A549 (cell line): ENCODE measurements around the gene RGSL1.

ENCODE experiments used
- EHMT2 ChIP-seq: fragments of 200-600 bp; sonication (generic); IDR thresholded peaks from 2 replicates; pipeline ENCODE4 v1.6.1; 2016; ENCODE audit warnings: antibody characterized with exemption, low read depth, mild to moderate bottlenecking, moderate library complexity
- NFE2L2 ChIP-seq: fragments of 150-350 bp; conservative IDR thresholded peaks from 2 replicates; pipeline ENCODE4 v1.6.1; 2014; ENCODE audit warnings: low read length
- NR3C1 ChIP-seq: fragments of >200 bp; sonication (Bioruptor Twin); formaldehyde crosslinking; IDR thresholded peaks from 3 replicates; pipeline ENCODE4 v1.6.1; 2017
- RARB ChIP-seq: fragments of 250-450 bp; sonication (Bioruptor Pico); IDR thresholded peaks from 2 replicates; pipeline ENCODE4 v1.8.0; 2021; ENCODE audit warnings: mild to moderate bottlenecking, moderate library complexity
- ZC3H11A ChIP-seq: fragments of 450-650 bp; IDR thresholded peaks from 2 replicates; pipeline ENCODE4 v1.6.1; 2014; ENCODE audit warnings: antibody characterized with exemption, mild to moderate bottlenecking
- TF ChIP-seq, protein P1 (sequence below): fragments of >200 bp; sonication (Bioruptor Twin); formaldehyde crosslinking; IDR thresholded peaks from 3 replicates; pipeline ENCODE4 v1.5.1; 2016

GRCh38 chr1:182569939-182570610, 120.1 kb downstream of the RGSL1 start:
- TF ChIP-seq, protein P1, sequence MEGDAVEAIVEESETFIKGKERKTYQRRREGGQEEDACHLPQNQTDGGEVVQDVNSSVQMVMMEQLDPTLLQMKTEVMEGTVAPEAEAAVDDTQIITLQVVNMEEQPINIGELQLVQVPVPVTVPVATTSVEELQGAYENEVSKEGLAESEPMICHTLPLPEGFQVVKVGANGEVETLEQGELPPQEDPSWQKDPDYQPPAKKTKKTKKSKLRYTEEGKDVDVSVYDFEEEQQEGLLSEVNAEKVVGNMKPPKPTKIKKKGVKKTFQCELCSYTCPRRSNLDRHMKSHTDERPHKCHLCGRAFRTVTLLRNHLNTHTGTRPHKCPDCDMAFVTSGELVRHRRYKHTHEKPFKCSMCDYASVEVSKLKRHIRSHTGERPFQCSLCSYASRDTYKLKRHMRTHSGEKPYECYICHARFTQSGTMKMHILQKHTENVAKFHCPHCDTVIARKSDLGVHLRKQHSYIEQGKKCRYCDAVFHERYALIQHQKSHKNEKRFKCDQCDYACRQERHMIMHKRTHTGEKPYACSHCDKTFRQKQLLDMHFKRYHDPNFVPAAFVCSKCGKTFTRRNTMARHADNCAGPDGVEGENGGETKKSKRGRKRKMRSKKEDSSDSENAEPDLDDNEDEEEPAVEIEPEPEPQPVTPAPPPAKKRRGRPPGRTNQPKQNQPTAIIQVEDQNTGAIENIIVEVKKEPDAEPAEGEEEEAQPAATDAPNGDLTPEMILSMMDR: no peak
- no peak for TF ChIP-seq NR3C1
- no peak for TF ChIP-seq ZC3H11A
- TF ChIP-seq EHMT2: no peak
- no peak for TF ChIP-seq RARB (CRISPR knock-in tag)
- TF ChIP-seq NFE2L2: no peak
